ENCODE measurements around the gene MYOCOS.

The MYOCOS gene

GRCh38 chr1:171663036-171663853 lies 41.2 kb downstream of the MYOCOS start:
- DNase-seq (ENCODE audit: low read depth) = no peak

GRCh38 chr1:171663854-171664575 lies 42.0 kb downstream of the MYOCOS start:
- no peak for DNase-seq (ENCODE audit: low read depth)

- DNase-seq (ENCODE audit: low read depth) = no peak
These were observed 42.9 kb downstream of the MYOCOS start for GRCh38 chr1:171664976-171665375.

DNA sequence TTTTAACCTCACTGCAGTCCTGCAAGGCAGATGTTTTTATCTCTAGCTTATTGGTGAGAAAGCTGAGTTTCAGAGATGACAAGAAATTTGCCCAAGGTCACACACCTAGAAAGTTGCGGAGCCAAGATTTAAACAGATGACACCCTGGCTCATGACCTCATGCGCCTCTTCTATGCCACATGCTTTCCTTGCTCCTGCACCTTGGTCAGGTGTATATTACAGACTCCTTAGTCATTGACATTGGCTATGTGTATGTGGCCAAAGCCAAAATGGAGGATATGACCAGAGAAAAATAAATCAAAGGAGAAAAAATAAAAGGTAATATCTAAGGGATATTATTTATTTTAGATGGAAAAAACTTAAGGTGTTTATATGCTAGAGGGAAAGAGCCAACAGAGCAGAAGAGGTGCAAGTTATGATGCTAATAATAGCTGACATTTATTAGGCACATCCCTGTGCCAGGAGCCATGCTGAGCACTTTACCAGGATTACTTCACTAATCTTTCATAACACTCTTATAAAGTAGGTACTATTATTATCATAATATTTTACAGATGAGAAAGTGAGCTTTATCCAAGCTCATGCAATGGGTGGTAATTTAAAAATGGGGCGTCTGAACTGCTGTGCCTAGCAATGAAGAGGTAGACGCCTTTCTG lies 44.2 kb downstream of the MYOCOS start:
- no peak for DNase-seq (ENCODE audit: low read depth)

DNA sequence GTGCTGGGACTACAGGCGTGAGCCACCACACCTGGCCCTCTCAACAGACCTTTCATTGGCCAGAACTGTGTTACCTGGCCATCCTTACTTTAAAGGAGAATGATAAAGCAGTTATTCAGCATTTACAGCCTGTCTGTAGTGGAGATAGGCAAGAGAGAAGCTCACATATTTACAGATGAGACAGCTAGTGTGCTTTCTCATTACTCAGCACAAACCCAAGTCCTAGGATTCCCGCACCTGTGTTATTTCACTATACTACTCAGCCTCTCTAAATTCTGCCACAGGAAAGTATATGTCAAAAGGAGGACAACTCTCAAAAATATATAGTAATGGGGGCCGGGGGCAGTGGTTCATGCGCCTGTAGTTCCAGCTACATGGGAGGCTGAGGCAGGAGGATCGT lies 46.3 kb downstream of the MYOCOS start:
- no peak for DNase-seq (ENCODE audit: low read depth)

DNA sequence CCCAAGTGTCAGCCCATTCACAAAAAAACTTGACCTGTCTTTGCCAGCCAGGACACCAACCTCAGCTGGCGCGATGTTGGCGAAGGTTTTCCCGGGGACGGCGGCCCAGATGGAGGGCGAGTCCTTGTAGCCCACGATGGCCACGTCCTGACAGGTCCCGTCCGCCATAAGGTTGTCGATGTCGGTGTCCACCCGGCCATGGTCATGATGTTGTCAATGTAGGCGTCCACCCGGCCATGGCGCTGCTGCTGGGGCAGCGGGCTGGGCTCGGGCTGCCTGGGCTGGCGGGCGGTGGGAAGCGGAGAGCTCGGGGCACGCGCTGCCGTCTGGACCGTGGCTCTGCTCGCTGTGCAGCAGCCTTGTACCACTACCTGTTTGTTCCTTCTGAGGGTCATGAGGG lies 48.7 kb downstream of the MYOCOS start:
- no peak for DNase-seq (ENCODE audit: low read depth)

GRCh38 chr1:171674431-171675405 lies 52.7 kb downstream of the MYOCOS start:
- DNase-seq (ENCODE audit: low read depth) = no peak
